ENCODE results near the gene LUZP4.

The LUZP4 gene

DNA sequence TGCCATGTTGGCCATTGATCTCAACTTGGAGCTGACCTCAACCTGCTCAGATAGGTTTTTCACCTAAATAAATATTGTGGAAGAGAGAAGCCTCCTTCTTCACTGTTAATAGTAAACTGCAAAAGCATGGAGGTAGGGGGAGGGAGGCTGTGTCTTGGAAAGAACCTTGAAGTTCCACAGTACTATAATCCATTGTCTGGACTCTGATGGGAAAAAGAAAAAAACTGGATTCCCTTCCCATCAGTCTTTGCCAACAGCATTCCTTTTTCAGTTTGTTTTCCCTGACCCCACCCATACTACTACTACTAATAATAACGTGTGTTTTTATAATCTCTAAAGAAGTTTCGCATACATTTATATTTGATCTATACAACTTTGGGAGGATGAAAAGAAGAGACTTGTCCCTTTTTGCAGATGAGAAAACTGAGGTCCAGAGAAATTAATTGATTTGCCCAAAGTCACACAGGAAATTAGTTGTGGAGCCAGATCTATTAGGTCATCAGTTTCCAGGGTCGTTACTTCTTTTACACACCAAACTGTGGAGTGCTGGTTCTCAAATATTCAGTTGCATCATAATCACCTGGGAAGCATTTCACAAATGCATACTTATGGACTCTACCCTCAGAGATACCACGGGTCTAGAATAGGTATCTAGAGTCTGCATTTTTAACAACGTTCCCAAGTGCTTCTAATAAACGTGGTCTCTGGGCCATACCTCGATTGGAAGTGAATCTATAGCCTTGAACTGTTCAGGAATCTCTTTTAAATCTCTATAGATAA, 59.1 kb downstream of the LUZP4 start:
- H4K91ac ChIP-seq (ENCODE audit: low read depth, low read length): no peak overlapping the region
- H3K9me3 ChIP-seq (ENCODE audit: insufficient read depth, low read depth, low read length): no peaks in the 10 kb centered on the region
- H3K36me3 ChIP-seq (ENCODE audit: control insufficient read depth in 1 of 2, insufficient read depth in 2 of 2, low read length in 2 of 2): no peaks in the 10 kb centered on the region
- no peak overlapping the region for H3K18ac ChIP-seq (ENCODE audit: low read length)
- no peak overlapping the region for H3K14ac ChIP-seq (ENCODE audit: low read length)
- H2AK5ac ChIP-seq (ENCODE audit: low read length): no peak overlapping the region
- H3K4me2 ChIP-seq (ENCODE audit: low read length): no peak overlapping the region
- no peak overlapping the region for H2AFZ ChIP-seq (ENCODE audit: insufficient read depth, low read length, poor library complexity)
- no peak overlapping the region for H3K4ac ChIP-seq (ENCODE audit: low read depth, low read length)
- no peak overlapping the region for H4K8ac ChIP-seq (ENCODE audit: low read depth, low read length)
- H2BK5ac ChIP-seq (ENCODE audit: low read depth, low read length, poor library complexity): no peak overlapping the region
- no peak overlapping the region for H4K12ac ChIP-seq (ENCODE audit: low read depth, low read length)
- H3K4me1 ChIP-seq (ENCODE audit: control insufficient read depth in 1 of 2, insufficient read depth in 2 of 2, low read length in 2 of 2): peaks cover 0 to 6% of the 10 kb centered on the region in 2 experiments
- no peaks in the 10 kb centered on the region for H3K79me2 ChIP-seq (ENCODE audit: control insufficient read depth, insufficient read depth, low read length, poor library complexity)
- no peak overlapping the region for H2BK12ac ChIP-seq (ENCODE audit: low read length)
- WGBS (ENCODE audit: extremely low coverage, insufficient coverage, insufficient read length): no CpG with 5 or more reads among the region's 7 CpGs
- H3K9ac ChIP-seq (ENCODE audit: low read length): no peak overlapping the region
- no peak overlapping the region for H2BK120ac ChIP-seq (ENCODE audit: insufficient read depth, low read length, poor library complexity)
- no peak overlapping the region for H3K4me3 ChIP-seq (ENCODE audit: low read depth, low read length)
- peaks cover 3% of the 10 kb centered on the region for H3K79me1 ChIP-seq (ENCODE audit: low read length)
- no peaks in the 10 kb centered on the region for H3K27me3 ChIP-seq (ENCODE audit: insufficient read depth, low read length)
- H3K23ac ChIP-seq (ENCODE audit: low read length): no peak overlapping the region
- peak; percentile 2 to 63 for DNase-seq
- H3K27ac ChIP-seq (ENCODE audit: low read depth, low read length): no peak overlapping the region

DNA sequence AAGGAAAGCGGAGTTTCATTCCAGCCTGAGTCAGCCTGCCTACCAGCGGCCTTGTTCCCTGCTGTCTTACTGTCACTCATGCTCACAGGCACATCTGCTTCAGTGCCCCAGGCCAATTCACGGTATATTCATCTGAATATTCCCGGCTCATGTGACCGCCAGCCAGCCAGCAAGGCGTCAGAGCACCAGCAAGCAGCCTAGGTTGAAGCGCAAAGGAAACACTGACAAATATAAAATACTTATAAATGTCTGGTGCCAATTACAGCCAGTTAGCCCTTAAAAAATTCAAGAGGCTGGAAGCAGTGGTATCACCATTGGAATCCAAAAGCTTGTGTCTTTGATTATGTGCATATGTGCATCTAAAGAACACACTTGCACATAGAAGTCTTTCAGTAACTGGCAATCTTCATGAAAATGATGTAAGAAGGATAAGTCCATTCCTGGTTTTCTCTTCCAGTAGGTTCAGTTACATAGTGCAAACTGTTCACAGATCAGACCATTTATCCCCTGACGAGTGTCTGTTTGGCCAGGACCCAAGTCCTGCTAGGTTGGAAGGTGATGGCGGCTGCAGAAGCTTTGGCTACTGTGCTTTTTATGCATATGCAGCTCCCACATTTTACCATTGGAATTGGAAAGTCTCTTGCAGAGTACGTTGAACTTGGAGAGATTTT, 61.3 kb downstream of the LUZP4 start:
- Histone ChIP-seq H3K4ac (ENCODE audit: low read depth, low read length) (no peak overlapping the region), H3K9me3 (ENCODE audit: insufficient read depth, low read depth, low read length) (no peaks in the 10 kb centered on the region), H3K27ac (ENCODE audit: low read depth, low read length) (no peak overlapping the region), H4K91ac (ENCODE audit: low read depth, low read length) (no peak overlapping the region), H2AK5ac (ENCODE audit: low read length) (no peak overlapping the region), H2BK5ac (ENCODE audit: low read depth, low read length, poor library complexity) (no peak overlapping the region), H3K4me3 (ENCODE audit: low read depth, low read length) (no peak overlapping the region), H4K12ac (ENCODE audit: low read depth, low read length) (no peak overlapping the region), H3K9ac (ENCODE audit: low read length) (no peak overlapping the region), H3K14ac (ENCODE audit: low read length) (no peak overlapping the region), H3K4me1 (ENCODE audit: control insufficient read depth in 1 of 2, insufficient read depth in 2 of 2, low read length in 2 of 2) (peaks cover 0 to 2% of the 10 kb centered on the region in 2 experiments), H3K23ac (ENCODE audit: low read length) (no peak overlapping the region), H2BK120ac (ENCODE audit: insufficient read depth, low read length, poor library complexity) (no peak overlapping the region), H3K27me3 (ENCODE audit: insufficient read depth, low read length) (no peaks in the 10 kb centered on the region), H3K18ac (ENCODE audit: low read length) (no peak overlapping the region), H3K79me2 (ENCODE audit: control insufficient read depth, insufficient read depth, low read length, poor library complexity) (no peaks in the 10 kb centered on the region), H2BK12ac (ENCODE audit: low read length) (no peak overlapping the region), H3K79me1 (ENCODE audit: low read length) (peaks cover 3% of the 10 kb centered on the region), H3K4me2 (ENCODE audit: low read length) (no peak overlapping the region), H2AFZ (ENCODE audit: insufficient read depth, low read length, poor library complexity) (no peak overlapping the region), H4K8ac (ENCODE audit: low read depth, low read length) (no peak overlapping the region), H3K36me3 (ENCODE audit: control insufficient read depth in 1 of 2, insufficient read depth in 2 of 2, low read length in 2 of 2) (no peaks in the 10 kb centered on the region)
- DNase-seq: peak; percentile 68 to 81
- WGBS (ENCODE audit: extremely low coverage, insufficient coverage, insufficient read length): no CpG with 5 or more reads among the region's 10 CpGs

DNA sequence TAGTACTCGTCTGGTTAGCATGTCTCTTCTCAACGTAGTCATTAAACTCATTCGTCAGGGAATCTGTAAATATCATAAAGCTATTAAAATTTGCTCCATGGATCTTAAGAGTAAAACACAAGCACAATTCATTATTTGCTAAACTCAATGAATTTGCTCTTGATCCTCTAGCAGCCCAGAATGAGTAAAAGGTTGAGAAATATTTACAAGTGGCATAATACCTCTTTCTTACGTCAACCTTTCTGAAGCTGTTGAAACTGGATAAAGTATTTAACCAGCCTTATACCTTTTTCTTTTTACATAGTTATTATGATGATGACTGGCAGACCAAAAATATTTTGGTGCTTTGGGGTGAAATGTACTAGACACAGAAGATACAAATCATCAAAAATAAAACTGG, 66.9 kb downstream of the LUZP4 start:
- H3K4me2 ChIP-seq (ENCODE audit: low read length): no peak overlapping the region
- peak in 1 of 2 donors; percentile 31 for DNase-seq
- no peak overlapping the region for H2BK5ac ChIP-seq (ENCODE audit: low read depth, low read length, poor library complexity)
- WGBS (ENCODE audit: extremely low coverage, insufficient coverage, insufficient read length): no CpG with 5 or more reads among the region's 4 CpGs
- no peaks in the 10 kb centered on the region for H3K9me3 ChIP-seq (ENCODE audit: insufficient read depth, low read depth, low read length)
- H3K4ac ChIP-seq (ENCODE audit: low read depth, low read length): no peak overlapping the region
- no peaks in the 10 kb centered on the region for H3K4me1 ChIP-seq (ENCODE audit: control insufficient read depth in 1 of 2, insufficient read depth in 2 of 2, low read length in 2 of 2)
- no peak overlapping the region for H3K18ac ChIP-seq (ENCODE audit: low read length)
- no peak overlapping the region for H2AK5ac ChIP-seq (ENCODE audit: low read length)
- no peak overlapping the region for H3K27ac ChIP-seq (ENCODE audit: low read depth, low read length)
- H2BK120ac ChIP-seq (ENCODE audit: insufficient read depth, low read length, poor library complexity): no peak overlapping the region
- no peak overlapping the region for H4K91ac ChIP-seq (ENCODE audit: low read depth, low read length)
- no peak overlapping the region for H4K8ac ChIP-seq (ENCODE audit: low read depth, low read length)
- no peak overlapping the region for H3K14ac ChIP-seq (ENCODE audit: low read length)
- H3K79me2 ChIP-seq (ENCODE audit: control insufficient read depth, insufficient read depth, low read length, poor library complexity): no peaks in the 10 kb centered on the region
- H3K9ac ChIP-seq (ENCODE audit: low read length): no peak overlapping the region
- H3K23ac ChIP-seq (ENCODE audit: low read length): no peak overlapping the region
- no peak overlapping the region for H2AFZ ChIP-seq (ENCODE audit: insufficient read depth, low read length, poor library complexity)
- no peak overlapping the region for H4K12ac ChIP-seq (ENCODE audit: low read depth, low read length)
- no peaks in the 10 kb centered on the region for H3K79me1 ChIP-seq (ENCODE audit: low read length)
- H3K27me3 ChIP-seq (ENCODE audit: insufficient read depth, low read length): no peaks in the 10 kb centered on the region
- no peak overlapping the region for H2BK12ac ChIP-seq (ENCODE audit: low read length)
- no peak overlapping the region for H3K4me3 ChIP-seq (ENCODE audit: low read depth, low read length)
- H3K36me3 ChIP-seq (ENCODE audit: control insufficient read depth in 1 of 2, insufficient read depth in 2 of 2, low read length in 2 of 2): no peaks in the 10 kb centered on the region
